Skeletal muscle satellite cell (primary cell): Measurements from ENCODE around the gene DCAF17.

Experiments
- H3K27me3 ChIP-seq: 2 replicates; pipeline ENCODE4 v1.7.0; 2013; ENCODE audit warnings: low read length; ENCODE audit not compliant: control insufficient read depth, insufficient read depth
- H3K36me3 ChIP-seq: 2 replicates; pipeline ENCODE4 v1.7.0; 2013; ENCODE audit warnings: mild to moderate bottlenecking, control low read depth, low read length; ENCODE audit not compliant: insufficient read depth
- H3K4me1 ChIP-seq: 2 replicates; pipeline ENCODE4 v1.7.0; 2013; ENCODE audit warnings: low read length; ENCODE audit not compliant: control insufficient read depth, insufficient read depth
- H3K4me2 ChIP-seq: 2 replicates; pipeline ENCODE4 v1.7.0; 2013; ENCODE audit warnings: mild to moderate bottlenecking, low read length
- H3K4me3 ChIP-seq: 2 replicates; pipeline ENCODE4 v1.7.0; 2013; ENCODE audit warnings: low read length
- H3K9ac ChIP-seq: 2 replicates; pipeline ENCODE4 v1.7.0; 2013; ENCODE audit warnings: mild to moderate bottlenecking, low read depth, low read length, moderate library complexity
- H3K9me3 ChIP-seq: replicated peaks from 2 replicates; pipeline ENCODE4 v1.7.0; 2013; ENCODE audit warnings: mild to moderate bottlenecking, control low read depth, low read length

The DCAF17 gene

DNA sequence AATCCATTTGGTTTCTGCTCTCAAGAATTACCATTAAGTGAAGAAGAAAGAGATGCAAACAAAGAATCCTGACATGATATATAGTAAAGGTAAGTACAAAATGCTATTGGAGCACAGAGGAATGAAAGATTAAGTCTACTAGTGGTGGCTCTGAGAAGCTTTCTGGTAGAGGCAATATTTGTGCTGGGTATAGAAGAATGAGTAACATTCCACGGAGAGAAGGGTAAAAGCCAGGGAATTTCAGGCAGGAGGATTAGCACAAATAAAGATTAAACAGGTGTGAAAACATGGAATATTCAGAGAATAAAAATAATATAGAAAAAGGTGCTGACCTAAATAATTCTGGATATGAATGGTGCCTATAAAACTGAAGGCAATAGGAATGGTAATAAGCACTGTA is 32.1 kb upstream of the DCAF17 start:
- no peak overlapping the region for H3K4me3 ChIP-seq
- no peak overlapping the region for H3K9ac ChIP-seq
- H3K4me1 ChIP-seq, result peaks cover 24% of the 10 kb centered on the region
- no peaks in the 10 kb centered on the region for H3K9me3 ChIP-seq
- no peaks in the 10 kb centered on the region for H3K36me3 ChIP-seq
- no peaks in the 10 kb centered on the region for H3K27me3 ChIP-seq
- H3K4me2 ChIP-seq, result no peak overlapping the region

DNA sequence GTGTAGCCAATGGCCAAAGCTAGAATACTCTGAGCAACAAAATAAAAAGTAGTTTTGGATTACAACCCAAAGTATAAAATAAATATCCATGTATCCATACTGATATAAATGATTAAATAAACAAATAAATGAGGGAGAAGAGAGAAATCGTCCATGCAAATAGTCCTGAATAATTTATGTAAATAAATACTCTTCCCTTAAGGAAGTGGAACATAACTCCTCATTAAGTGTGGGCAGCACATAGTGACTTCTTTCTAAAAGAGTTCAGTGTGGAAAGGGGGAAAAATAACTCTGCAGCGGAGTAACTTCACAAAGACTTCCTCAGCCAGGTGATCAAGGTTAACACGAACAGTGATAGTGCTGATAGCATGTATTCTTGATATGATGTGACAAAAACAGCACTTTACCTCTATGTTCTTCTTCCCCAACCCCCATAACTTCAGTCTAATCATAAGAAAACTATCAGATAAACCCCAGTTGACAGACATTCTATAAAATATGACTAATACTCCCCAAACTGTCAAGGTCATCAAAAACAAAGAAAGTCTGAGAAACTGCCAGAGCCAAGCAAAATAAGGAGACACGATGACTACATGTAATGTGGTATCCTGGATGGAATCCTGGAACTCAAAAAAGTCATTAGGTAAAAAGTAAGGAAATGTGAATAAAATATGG is 31.0 kb upstream of the DCAF17 start:
- Histone ChIP-seq H3K9me3 (no peaks in the 10 kb centered on the region), H3K4me3 (no peak overlapping the region), H3K36me3 (no peaks in the 10 kb centered on the region), H3K4me1 (peaks cover 24% of the 10 kb centered on the region), H3K4me2 (peak overlapping the region; percentile 43), H3K27me3 (no peaks in the 10 kb centered on the region), H3K9ac (no peak overlapping the region)

GRCh38 chr2:171404261-171404660 is 29.8 kb upstream of the DCAF17 start:
- Histone ChIP-seq H3K4me1 (peaks cover 24% of the 10 kb centered on the region), H3K4me2 (peak overlapping the region; percentile 2), H3K36me3 (no peaks in the 10 kb centered on the region), H3K27me3 (no peaks in the 10 kb centered on the region), H3K9me3 (no peaks in the 10 kb centered on the region), H3K9ac (no peak overlapping the region), H3K4me3 (no peak overlapping the region)

DNA sequence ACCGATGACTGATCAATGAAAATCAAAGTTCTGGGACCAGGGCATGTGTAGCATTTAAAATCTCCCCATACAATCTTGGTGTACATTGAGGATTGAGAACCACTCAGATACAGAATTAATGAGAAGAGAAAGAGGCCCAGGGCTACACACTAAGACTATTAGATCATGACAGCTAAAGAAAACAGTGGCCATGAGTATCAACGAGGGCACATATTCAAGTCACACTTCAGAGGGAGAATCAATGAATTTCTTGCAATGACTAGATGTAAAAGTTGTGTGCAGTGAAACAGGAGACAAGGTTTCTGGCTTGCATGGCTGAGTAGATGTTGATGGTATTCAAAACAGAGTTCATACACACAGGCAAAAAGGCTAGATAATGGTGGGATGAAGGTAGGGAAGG is 29.3 kb upstream of the DCAF17 start:
- Histone ChIP-seq H3K9ac (no peak overlapping the region), H3K36me3 (no peaks in the 10 kb centered on the region), H3K9me3 (no peaks in the 10 kb centered on the region), H3K4me3 (no peak overlapping the region), H3K27me3 (no peaks in the 10 kb centered on the region), H3K4me1 (peaks cover 27% of the 10 kb centered on the region), H3K4me2 (peak overlapping the region; percentile 2)

DNA sequence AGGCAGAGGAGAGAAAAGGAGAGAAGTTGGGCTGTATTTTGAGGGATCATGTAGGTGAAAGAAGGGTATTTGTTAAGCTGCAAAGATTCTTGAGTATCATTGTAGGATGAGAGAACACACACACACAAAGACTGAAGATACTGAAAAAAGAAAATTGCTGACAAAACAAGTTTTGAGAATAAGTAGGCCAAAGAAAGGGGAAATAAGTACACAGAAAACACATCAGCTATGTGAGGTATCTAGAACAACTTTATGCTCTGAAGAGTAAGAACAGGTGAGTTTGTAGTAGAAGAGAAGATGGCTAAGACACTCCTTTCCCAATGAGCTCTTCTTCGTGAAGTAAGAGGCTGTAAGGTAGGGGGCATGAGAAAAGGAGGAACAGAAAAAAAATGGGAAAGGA is 28.5 kb upstream of the DCAF17 start:
- Histone ChIP-seq H3K4me3 (no peak overlapping the region), H3K4me2 (no peak overlapping the region), H3K9me3 (no peaks in the 10 kb centered on the region), H3K4me1 (peaks cover 35% of the 10 kb centered on the region), H3K36me3 (no peaks in the 10 kb centered on the region), H3K27me3 (no peaks in the 10 kb centered on the region), H3K9ac (no peak overlapping the region)

DNA sequence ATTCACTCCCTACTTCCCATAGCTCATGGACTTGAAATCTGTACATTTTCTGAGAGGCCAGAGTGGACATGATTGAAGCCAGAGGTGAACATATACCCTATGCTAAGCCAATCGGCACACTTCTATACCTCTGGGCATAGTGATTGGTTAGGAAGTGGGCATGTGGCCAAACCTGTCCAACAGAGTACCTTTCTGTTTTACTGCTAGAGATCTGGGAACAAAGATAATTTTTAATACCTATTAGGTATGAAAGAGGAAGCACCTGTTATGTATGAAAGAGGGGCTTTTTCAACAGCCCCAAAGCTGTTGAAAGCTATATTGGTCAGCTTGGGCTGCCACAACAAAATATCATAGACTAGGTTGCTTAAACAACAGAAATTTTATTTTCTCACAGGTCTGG is 28.0 kb upstream of the DCAF17 start:
- no peaks in the 10 kb centered on the region for H3K27me3 ChIP-seq
- no peak overlapping the region for H3K9ac ChIP-seq
- H3K4me2 ChIP-seq, result no peak overlapping the region
- no peaks in the 10 kb centered on the region for H3K9me3 ChIP-seq
- no peak overlapping the region for H3K4me3 ChIP-seq
- H3K36me3 ChIP-seq, result no peaks in the 10 kb centered on the region
- peaks cover 40% of the 10 kb centered on the region for H3K4me1 ChIP-seq

- H3K4me3 ChIP-seq, result no peak overlapping the region
- H3K36me3 ChIP-seq, result no peaks in the 10 kb centered on the region
- H3K4me1 ChIP-seq, result peaks cover 48% of the 10 kb centered on the region
- H3K4me2 ChIP-seq, result no peak overlapping the region
- H3K9me3 ChIP-seq, result no peaks in the 10 kb centered on the region
- no peak overlapping the region for H3K9ac ChIP-seq
- H3K27me3 ChIP-seq, result no peaks in the 10 kb centered on the region
Observed at GRCh38 chr2:171407030-171407675, 26.9 kb upstream of the DCAF17 start.

GRCh38 chr2:171407676-171408044 is 26.4 kb upstream of the DCAF17 start:
- peaks cover 51% of the 10 kb centered on the region for H3K4me1 ChIP-seq
- H3K9me3 ChIP-seq, result no peaks in the 10 kb centered on the region
- H3K9ac ChIP-seq, result no peak overlapping the region
- H3K27me3 ChIP-seq, result no peaks in the 10 kb centered on the region
- H3K4me2 ChIP-seq, result no peak overlapping the region
- H3K36me3 ChIP-seq, result no peaks in the 10 kb centered on the region
- H3K4me3 ChIP-seq, result no peak overlapping the region

DNA sequence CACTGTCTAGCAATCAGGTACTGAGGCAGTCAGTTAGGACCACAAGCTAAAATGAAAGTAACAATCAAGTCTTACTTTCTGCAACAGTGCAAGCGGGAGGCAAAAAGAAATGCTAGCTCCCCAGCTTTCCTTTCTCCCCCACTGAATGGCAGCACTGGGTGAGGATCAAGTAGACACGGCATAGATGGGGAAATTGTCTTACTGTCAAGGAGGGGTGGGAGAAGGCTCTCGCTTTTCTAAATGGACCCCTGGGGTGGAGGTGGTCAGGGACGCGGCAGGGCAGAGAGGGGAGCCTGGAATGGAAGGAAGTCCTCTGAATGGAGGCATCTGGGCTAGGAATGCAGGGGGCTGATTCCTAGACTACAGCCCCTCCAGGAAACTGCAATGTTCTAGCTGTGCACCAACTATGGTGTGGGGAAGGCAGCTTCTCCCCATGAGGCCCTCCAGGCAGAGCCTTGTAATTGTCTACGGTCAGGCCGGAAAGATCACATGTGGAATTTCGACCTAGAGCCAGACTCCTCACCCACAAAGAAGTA is 24.5 kb upstream of the DCAF17 start:
- H3K27me3 ChIP-seq, result no peaks in the 10 kb centered on the region
- H3K9ac ChIP-seq, result peak overlapping the region; percentile 34
- H3K36me3 ChIP-seq, result no peaks in the 10 kb centered on the region
- no peaks in the 10 kb centered on the region for H3K9me3 ChIP-seq
- H3K4me3 ChIP-seq, result peak overlapping the region; percentile 44
- H3K4me1 ChIP-seq, result peaks cover 37% of the 10 kb centered on the region
- peak overlapping the region; percentile 66 for H3K4me2 ChIP-seq

DNA sequence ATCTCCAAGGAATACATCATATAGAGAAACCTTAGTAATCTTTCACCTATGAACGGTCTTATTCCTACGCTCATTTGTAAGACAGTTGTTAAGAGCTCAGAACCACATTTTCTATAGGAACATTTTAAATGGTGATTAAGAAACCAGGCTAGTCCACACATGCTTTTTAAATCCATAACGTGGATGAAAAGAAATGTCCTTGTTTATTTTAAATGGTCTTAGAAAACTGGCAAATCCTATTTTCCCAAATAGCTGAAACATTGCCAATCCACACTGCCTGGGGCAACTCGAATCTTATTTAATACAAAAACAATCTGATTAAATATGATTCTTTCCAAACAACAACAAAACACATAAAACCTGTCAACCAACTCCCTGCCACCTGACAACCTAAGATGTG is 23.9 kb upstream of the DCAF17 start:
- Histone ChIP-seq H3K9me3 (no peaks in the 10 kb centered on the region), H3K4me2 (peak overlapping the region; percentile 29), H3K36me3 (no peaks in the 10 kb centered on the region), H3K27me3 (no peaks in the 10 kb centered on the region), H3K9ac (no peak overlapping the region), H3K4me3 (no peak overlapping the region), H3K4me1 (peaks cover 32% of the 10 kb centered on the region)

- no peaks in the 10 kb centered on the region for H3K36me3 ChIP-seq
- H3K9me3 ChIP-seq, result no peaks in the 10 kb centered on the region
- peaks cover 32% of the 10 kb centered on the region for H3K4me1 ChIP-seq
- H3K4me2 ChIP-seq, result peak overlapping the region; percentile 29
- no peak overlapping the region for H3K9ac ChIP-seq
- H3K27me3 ChIP-seq, result no peaks in the 10 kb centered on the region
- H3K4me3 ChIP-seq, result no peak overlapping the region
Observed at GRCh38 chr2:171410624-171411023, 23.4 kb upstream of the DCAF17 start.

DNA sequence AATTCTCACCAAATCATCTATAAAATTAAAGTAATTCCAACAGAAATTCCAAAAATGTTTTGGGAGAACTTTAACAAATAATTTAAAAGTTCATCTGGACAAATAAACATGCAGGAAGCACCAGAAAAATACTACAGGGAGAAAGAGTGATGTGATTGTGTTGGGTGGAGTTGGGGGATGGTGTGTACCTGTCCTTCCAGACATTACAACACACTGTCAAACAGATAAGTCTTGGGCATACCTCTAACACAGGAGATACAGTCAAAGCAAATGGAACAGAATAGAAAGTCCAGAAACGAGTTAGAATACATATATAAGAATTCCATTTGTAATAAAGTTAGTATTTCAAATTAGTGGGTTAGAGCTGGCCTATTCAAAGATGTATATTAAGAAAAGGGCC is 22.8 kb upstream of the DCAF17 start:
- Histone ChIP-seq H3K27me3 (no peaks in the 10 kb centered on the region), H3K36me3 (no peaks in the 10 kb centered on the region), H3K4me2 (no peak overlapping the region), H3K9me3 (no peaks in the 10 kb centered on the region), H3K4me1 (peaks cover 32% of the 10 kb centered on the region), H3K9ac (no peak overlapping the region), H3K4me3 (no peak overlapping the region)
